ENCODE data around the gene FLNC.

DNA sequence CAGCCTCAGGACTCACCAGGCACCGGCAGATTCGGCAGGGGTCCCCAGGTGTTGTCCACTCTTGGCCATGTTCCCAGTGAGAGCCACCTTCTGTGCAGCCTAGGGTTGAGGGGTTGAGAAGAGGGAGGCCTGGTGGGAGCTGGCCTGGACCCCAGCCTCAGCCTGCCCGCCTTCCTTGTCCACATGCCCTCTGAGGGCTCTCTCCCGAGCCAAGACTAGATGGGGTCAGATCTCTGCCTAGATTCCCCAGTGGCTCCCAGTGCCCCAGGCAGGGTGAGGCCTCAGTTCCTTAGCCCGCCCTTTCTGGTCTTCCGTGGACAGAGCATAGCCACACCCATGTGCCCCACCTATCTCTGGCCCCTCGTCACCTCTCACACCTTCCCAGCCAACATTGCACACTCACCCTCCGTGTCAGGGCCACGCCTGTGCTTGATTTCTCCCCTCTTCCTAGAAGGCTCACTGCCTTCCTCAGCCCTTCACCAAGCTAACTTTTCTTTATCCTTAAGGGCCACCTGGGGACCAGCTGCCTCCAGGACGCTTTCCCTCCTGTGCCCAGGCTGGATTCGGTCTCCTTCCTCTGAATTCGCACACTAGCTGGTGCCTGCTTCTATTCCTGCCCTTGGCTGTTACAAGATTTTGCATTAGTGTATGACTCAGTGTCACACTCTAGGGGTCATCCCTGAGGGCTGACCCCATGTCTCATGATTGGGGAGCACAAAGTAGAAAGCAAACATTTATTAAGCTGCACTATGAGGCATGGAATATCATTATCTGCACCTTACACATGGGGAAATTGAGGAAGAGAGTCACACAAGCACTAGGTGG, 72.8 kb downstream of the FLNC start:
- TF ChIP-seq, protein P1, sequence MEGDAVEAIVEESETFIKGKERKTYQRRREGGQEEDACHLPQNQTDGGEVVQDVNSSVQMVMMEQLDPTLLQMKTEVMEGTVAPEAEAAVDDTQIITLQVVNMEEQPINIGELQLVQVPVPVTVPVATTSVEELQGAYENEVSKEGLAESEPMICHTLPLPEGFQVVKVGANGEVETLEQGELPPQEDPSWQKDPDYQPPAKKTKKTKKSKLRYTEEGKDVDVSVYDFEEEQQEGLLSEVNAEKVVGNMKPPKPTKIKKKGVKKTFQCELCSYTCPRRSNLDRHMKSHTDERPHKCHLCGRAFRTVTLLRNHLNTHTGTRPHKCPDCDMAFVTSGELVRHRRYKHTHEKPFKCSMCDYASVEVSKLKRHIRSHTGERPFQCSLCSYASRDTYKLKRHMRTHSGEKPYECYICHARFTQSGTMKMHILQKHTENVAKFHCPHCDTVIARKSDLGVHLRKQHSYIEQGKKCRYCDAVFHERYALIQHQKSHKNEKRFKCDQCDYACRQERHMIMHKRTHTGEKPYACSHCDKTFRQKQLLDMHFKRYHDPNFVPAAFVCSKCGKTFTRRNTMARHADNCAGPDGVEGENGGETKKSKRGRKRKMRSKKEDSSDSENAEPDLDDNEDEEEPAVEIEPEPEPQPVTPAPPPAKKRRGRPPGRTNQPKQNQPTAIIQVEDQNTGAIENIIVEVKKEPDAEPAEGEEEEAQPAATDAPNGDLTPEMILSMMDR (IDR thresholded peaks at IDR 0.05; ENCODE audit: low read depth, low read length, poor library complexity, severe bottlenecking) = no peak
- TF ChIP-seq EZH2phosphoT487 (IDR thresholded peaks at IDR 0.05; ENCODE audit: borderline replicate concordance, low read length) = no peak

All from DOHH2 (cell line).